PFSK-1 (cell line): ENCODE measurements around the gene ITGB6.

Experiments
- FOXP2 ChIP-seq: optimal IDR thresholded peaks from 2 replicates; pipeline ENCODE3; 2011; ENCODE audit warnings: borderline replicate concordance, control low read depth, inconsistent platforms; ENCODE audit not compliant: insufficient read depth; ENCODE audit errors: extremely low read length, extremely low read depth
- POLR2AphosphoS5 ChIP-seq: IDR thresholded peaks from 2 replicates; pipeline ENCODE4 v1.6.1; 2012; ENCODE audit warnings: low read depth, mild to moderate bottlenecking, control low read depth, low read length, moderate library complexity
- SIN3A ChIP-seq: IDR thresholded peaks from 2 replicates; pipeline ENCODE4 v1.6.1; 2012; ENCODE audit warnings: mild to moderate bottlenecking, low read length, moderate library complexity, borderline replicate concordance; ENCODE audit not compliant: insufficient read depth
- TF ChIP-seq, protein P1 (sequence below), 2 experiments: IDR thresholded peaks; 2 replicates each; pipeline versions ENCODE4 v1.6.1 to v1.8.0; 2011 to 2012; ENCODE audit warnings: low read depth in 2 of 2, low read length in 2 of 2, control low read depth in 1 of 2, inconsistent platforms in 1 of 2, mild to moderate bottlenecking in 1 of 2, moderate library complexity in 1 of 2; ENCODE audit not compliant: insufficient read depth in 1 of 2

DNA sequence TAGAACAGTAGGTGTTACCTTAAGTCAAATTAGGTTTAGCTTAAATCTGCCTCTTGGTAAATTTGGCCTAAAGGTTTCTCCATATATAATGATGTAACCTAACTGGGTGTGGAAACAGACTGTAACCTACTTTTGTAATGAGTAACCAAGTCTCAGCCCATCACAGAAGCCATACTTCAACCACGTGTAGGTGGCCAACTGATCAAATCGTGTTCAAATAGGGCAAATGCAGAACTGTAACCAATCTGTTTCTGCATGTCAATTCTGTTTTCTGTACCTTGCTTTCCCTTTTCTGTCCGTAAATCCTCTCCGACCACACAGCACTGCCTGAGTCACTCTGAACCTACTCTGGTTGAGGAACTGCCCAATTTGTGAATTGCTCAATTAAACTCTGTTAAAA is 103.7 kb downstream of the ITGB6 start:
- TF ChIP-seq, protein P1, sequence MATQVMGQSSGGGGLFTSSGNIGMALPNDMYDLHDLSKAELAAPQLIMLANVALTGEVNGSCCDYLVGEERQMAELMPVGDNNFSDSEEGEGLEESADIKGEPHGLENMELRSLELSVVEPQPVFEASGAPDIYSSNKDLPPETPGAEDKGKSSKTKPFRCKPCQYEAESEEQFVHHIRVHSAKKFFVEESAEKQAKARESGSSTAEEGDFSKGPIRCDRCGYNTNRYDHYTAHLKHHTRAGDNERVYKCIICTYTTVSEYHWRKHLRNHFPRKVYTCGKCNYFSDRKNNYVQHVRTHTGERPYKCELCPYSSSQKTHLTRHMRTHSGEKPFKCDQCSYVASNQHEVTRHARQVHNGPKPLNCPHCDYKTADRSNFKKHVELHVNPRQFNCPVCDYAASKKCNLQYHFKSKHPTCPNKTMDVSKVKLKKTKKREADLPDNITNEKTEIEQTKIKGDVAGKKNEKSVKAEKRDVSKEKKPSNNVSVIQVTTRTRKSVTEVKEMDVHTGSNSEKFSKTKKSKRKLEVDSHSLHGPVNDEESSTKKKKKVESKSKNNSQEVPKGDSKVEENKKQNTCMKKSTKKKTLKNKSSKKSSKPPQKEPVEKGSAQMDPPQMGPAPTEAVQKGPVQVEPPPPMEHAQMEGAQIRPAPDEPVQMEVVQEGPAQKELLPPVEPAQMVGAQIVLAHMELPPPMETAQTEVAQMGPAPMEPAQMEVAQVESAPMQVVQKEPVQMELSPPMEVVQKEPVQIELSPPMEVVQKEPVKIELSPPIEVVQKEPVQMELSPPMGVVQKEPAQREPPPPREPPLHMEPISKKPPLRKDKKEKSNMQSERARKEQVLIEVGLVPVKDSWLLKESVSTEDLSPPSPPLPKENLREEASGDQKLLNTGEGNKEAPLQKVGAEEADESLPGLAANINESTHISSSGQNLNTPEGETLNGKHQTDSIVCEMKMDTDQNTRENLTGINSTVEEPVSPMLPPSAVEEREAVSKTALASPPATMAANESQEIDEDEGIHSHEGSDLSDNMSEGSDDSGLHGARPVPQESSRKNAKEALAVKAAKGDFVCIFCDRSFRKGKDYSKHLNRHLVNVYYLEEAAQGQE (IDR thresholded peaks at IDR 0.05; ENCODE audit: insufficient read depth in 1 of 2, low read depth in 2 of 2, low read length in 2 of 2), result no peak
- TF ChIP-seq FOXP2, result no peak
- TF ChIP-seq POLR2AphosphoS5, result no peak
- TF ChIP-seq SIN3A, result no peak
